ENCODE measurements around the gene CHM. TPM values are rescaled to one million over a fixed set of nuclear protein-coding genes. Genes with fewer than 3 reads are reported as not detected.
"Not testable (repeated sequence)": the region's sequence is repeated elsewhere in the genome, so short reads cannot be mapped to it uniquely, and the experiment has no call there.

CHM gene
- total RNA-seq, 1 experiment from 2014 or later = 15.6 TPM

GRCh38 chrX:86013792-86014191 lies 33.6 kb downstream of the CHM start:
- no peaks in the 10 kb centered on the region for H3K36me3 ChIP-seq
- H3K4me1 ChIP-seq = no peaks in the 10 kb centered on the region
- H3K27ac ChIP-seq = no peak overlapping the region

GRCh38 chrX:86012188-86012587 lies 35.2 kb downstream of the CHM start:
- no peak overlapping the region for H3K27ac ChIP-seq
- no peaks in the 10 kb centered on the region for H3K27me3 ChIP-seq
- DNase-seq = no peak
- no peaks in the 10 kb centered on the region for H3K36me3 ChIP-seq
- H3K9me3 ChIP-seq (replicated peaks) = no peaks in the 10 kb centered on the region
- H3K4me3 ChIP-seq = no peak overlapping the region
- no peaks in the 10 kb centered on the region for H3K4me1 ChIP-seq

More at GRCh38 chrX:86013792-86014191, 33.6 kb downstream of the CHM start:
- DNase-seq = no peak
- no peaks in the 10 kb centered on the region for H3K9me3 ChIP-seq (replicated peaks)
- H3K4me3 ChIP-seq = no peak overlapping the region
- H3K27me3 ChIP-seq = no peaks in the 10 kb centered on the region

GRCh38 chrX:86009803-86010202 lies 37.6 kb downstream of the CHM start:
- not testable (repeated sequence) for DNase-seq; H3K9me3 ChIP-seq (replicated peaks); H3K27ac ChIP-seq; H3K4me3 ChIP-seq; H3K4me1 ChIP-seq; H3K27me3 ChIP-seq; H3K36me3 ChIP-seq

GRCh38 chrX:86007891-86008290 lies 39.5 kb downstream of the CHM start:
- not testable (repeated sequence) for H3K27me3 ChIP-seq, H3K27ac ChIP-seq, DNase-seq

GRCh38 chrX:86002076-86002896 lies 45.1 kb downstream of the CHM start:
- DNase-seq = peak; percentile 1
- no peaks in the 10 kb centered on the region for H3K4me1 ChIP-seq
- no peak overlapping the region for H3K4me3 ChIP-seq
- no peaks in the 10 kb centered on the region for H3K36me3 ChIP-seq
- H3K9me3 ChIP-seq (replicated peaks) = no peaks in the 10 kb centered on the region
- H3K27ac ChIP-seq = no peak overlapping the region
- H3K27me3 ChIP-seq = no peaks in the 10 kb centered on the region

More at GRCh38 chrX:86007891-86008290, 39.5 kb downstream of the CHM start:
- not testable (repeated sequence) for H3K9me3 ChIP-seq (replicated peaks); H3K4me3 ChIP-seq; H3K4me1 ChIP-seq; H3K36me3 ChIP-seq

GRCh38 chrX:85998954-85999353 lies 48.4 kb downstream of the CHM start:
- H3K4me3 ChIP-seq = no peak overlapping the region
- H3K36me3 ChIP-seq = no peaks in the 10 kb centered on the region
- H3K27ac ChIP-seq = no peak overlapping the region
- H3K9me3 ChIP-seq (replicated peaks) = no peaks in the 10 kb centered on the region
- no peak for DNase-seq
- H3K27me3 ChIP-seq = no peaks in the 10 kb centered on the region
- H3K4me1 ChIP-seq = no peaks in the 10 kb centered on the region

GRCh38 chrX:85996555-85996954 lies 50.8 kb downstream of the CHM start:
- Histone ChIP-seq H3K27ac (no peak overlapping the region), H3K27me3 (no peaks in the 10 kb centered on the region), H3K9me3 (replicated peaks) (no peaks in the 10 kb centered on the region), H3K4me1 (no peaks in the 10 kb centered on the region), H3K36me3 (no peaks in the 10 kb centered on the region), H3K4me3 (no peak overlapping the region)
- DNase-seq = no peak

GRCh38 chrX:85995641-85996040 lies 51.7 kb downstream of the CHM start:
- no peak for DNase-seq
- Histone ChIP-seq H3K27me3 (no peaks in the 10 kb centered on the region), H3K9me3 (replicated peaks) (no peaks in the 10 kb centered on the region), H3K36me3 (no peaks in the 10 kb centered on the region), H3K4me3 (no peak overlapping the region), H3K27ac (no peak overlapping the region), H3K4me1 (no peaks in the 10 kb centered on the region)

- Histone ChIP-seq H3K9me3 (replicated peaks) (no peaks in the 10 kb centered on the region), H3K4me3 (no peak overlapping the region), H3K27ac (no peak overlapping the region), H3K27me3 (no peaks in the 10 kb centered on the region), H3K36me3 (no peaks in the 10 kb centered on the region), H3K4me1 (no peaks in the 10 kb centered on the region)
- no peak for DNase-seq
These were observed 52.6 kb downstream of the CHM start for GRCh38 chrX:85994797-85995196.

- H3K9me3 ChIP-seq (replicated peaks) = no peaks in the 10 kb centered on the region
- no peaks in the 10 kb centered on the region for H3K4me1 ChIP-seq
- no peak overlapping the region for H3K27ac ChIP-seq
- no peak for DNase-seq
- H3K4me3 ChIP-seq = no peak overlapping the region
- H3K27me3 ChIP-seq = no peaks in the 10 kb centered on the region
- no peaks in the 10 kb centered on the region for H3K36me3 ChIP-seq
These were observed 53.1 kb downstream of the CHM start for GRCh38 chrX:85994228-85994627.

- no peak for DNase-seq
- Histone ChIP-seq H3K4me1 (no peaks in the 10 kb centered on the region), H3K4me3 (no peak overlapping the region), H3K36me3 (no peaks in the 10 kb centered on the region), H3K9me3 (replicated peaks) (no peaks in the 10 kb centered on the region), H3K27me3 (no peaks in the 10 kb centered on the region), H3K27ac (no peak overlapping the region)
These were observed 53.7 kb downstream of the CHM start for GRCh38 chrX:85993539-85994197.

GRCh38 chrX:85992811-85993229 lies 54.5 kb downstream of the CHM start:
- Histone ChIP-seq H3K4me3 (no peak overlapping the region), H3K9me3 (replicated peaks) (no peaks in the 10 kb centered on the region), H3K27ac (no peak overlapping the region), H3K27me3 (no peaks in the 10 kb centered on the region), H3K4me1 (no peaks in the 10 kb centered on the region), H3K36me3 (no peaks in the 10 kb centered on the region)
- DNase-seq = no peak

GRCh38 chrX:85988353-85988752 lies 59.0 kb downstream of the CHM start:
- Histone ChIP-seq H3K27ac (no peak overlapping the region), H3K27me3 (no peaks in the 10 kb centered on the region), H3K4me3 (no peak overlapping the region), H3K9me3 (replicated peaks) (no peaks in the 10 kb centered on the region), H3K36me3 (no peaks in the 10 kb centered on the region), H3K4me1 (no peaks in the 10 kb centered on the region)
- no peak for DNase-seq

GRCh38 chrX:85980286-85980685 lies 67.1 kb downstream of the CHM start:
- DNase-seq = no peak
- H3K4me3 ChIP-seq = no peak overlapping the region
- H3K27ac ChIP-seq = no peak overlapping the region
- H3K9me3 ChIP-seq (replicated peaks) = no peaks in the 10 kb centered on the region
- H3K27me3 ChIP-seq = no peaks in the 10 kb centered on the region
- H3K4me1 ChIP-seq = no peaks in the 10 kb centered on the region
- H3K36me3 ChIP-seq = no peaks in the 10 kb centered on the region; the same call in 1 of the 2 replicates

GRCh38 chrX:85977218-85977617 lies 70.1 kb downstream of the CHM start:
- no peaks in the 10 kb centered on the region for H3K9me3 ChIP-seq (replicated peaks)
- DNase-seq = no peak
- no peak overlapping the region for H3K4me3 ChIP-seq
- H3K27me3 ChIP-seq = no peaks in the 10 kb centered on the region
- no peaks in the 10 kb centered on the region for H3K4me1 ChIP-seq
- H3K36me3 ChIP-seq = no peaks in the 10 kb centered on the region; the same call in 1 of the 2 replicates
- H3K27ac ChIP-seq = no peak overlapping the region
